Measurements from ENCODE around the gene PTCD3.

PTCD3 gene

GRCh38 chr2:86078774-86079545 lies 27.1 kb upstream of the PTCD3 start:
- TF ChIP-seq SIN3A (IDR thresholded peaks at IDR 0.05; ENCODE audit: borderline replicate concordance, insufficient read depth, low read length) (no peak), POLR2AphosphoS5 (IDR thresholded peaks at IDR 0.05; ENCODE audit: low read depth, low read length) (no peak), REST (IDR thresholded peaks at IDR 0.05; ENCODE audit: insufficient read depth in 1 of 2, low read depth in 2 of 2, low read length in 2 of 2) (no peak), FOXP2 (optimal IDR thresholded peaks at IDR 0.05; ENCODE audit: borderline replicate concordance, extremely low read depth, extremely low read length, insufficient read depth) (no peak)

GRCh38 chr2:86079981-86080911 lies 25.8 kb upstream of the PTCD3 start:
- TF ChIP-seq FOXP2 (optimal IDR thresholded peaks at IDR 0.05; ENCODE audit: borderline replicate concordance, extremely low read depth, extremely low read length, insufficient read depth), result no peak
- TF ChIP-seq REST (IDR thresholded peaks at IDR 0.05; ENCODE audit: insufficient read depth in 1 of 2, low read depth in 2 of 2, low read length in 2 of 2), result no peak
- TF ChIP-seq SIN3A (IDR thresholded peaks at IDR 0.05; ENCODE audit: borderline replicate concordance, insufficient read depth, low read length), result no peak
- no peak for TF ChIP-seq POLR2AphosphoS5 (IDR thresholded peaks at IDR 0.05; ENCODE audit: low read depth, low read length)
- no peak for TF ChIP-seq TAF1 (IDR thresholded peaks at IDR 0.05; ENCODE audit: borderline replicate concordance, insufficient read depth, low read length)

GRCh38 chr2:86081724-86082123 lies 24.3 kb upstream of the PTCD3 start:
- TF ChIP-seq FOXP2 (optimal IDR thresholded peaks at IDR 0.05; ENCODE audit: borderline replicate concordance, extremely low read depth, extremely low read length, insufficient read depth) (no peak), REST (IDR thresholded peaks at IDR 0.05; ENCODE audit: insufficient read depth in 1 of 2, low read depth in 2 of 2, low read length in 2 of 2) (no peak), TAF1 (IDR thresholded peaks at IDR 0.05; ENCODE audit: borderline replicate concordance, insufficient read depth, low read length) (no peak), SIN3A (IDR thresholded peaks at IDR 0.05; ENCODE audit: borderline replicate concordance, insufficient read depth, low read length) (no peak), POLR2AphosphoS5 (IDR thresholded peaks at IDR 0.05; ENCODE audit: low read depth, low read length) (no peak)

- TF ChIP-seq TAF1 (IDR thresholded peaks at IDR 0.05; ENCODE audit: borderline replicate concordance, insufficient read depth, low read length), result no peak
- TF ChIP-seq POLR2AphosphoS5 (IDR thresholded peaks at IDR 0.05; ENCODE audit: low read depth, low read length), result no peak
- TF ChIP-seq REST (IDR thresholded peaks at IDR 0.05; ENCODE audit: insufficient read depth in 1 of 2, low read depth in 2 of 2, low read length in 2 of 2), result no peak
- no peak for TF ChIP-seq SIN3A (IDR thresholded peaks at IDR 0.05; ENCODE audit: borderline replicate concordance, insufficient read depth, low read length)
- TF ChIP-seq FOXP2 (optimal IDR thresholded peaks at IDR 0.05; ENCODE audit: borderline replicate concordance, extremely low read depth, extremely low read length, insufficient read depth), result no peak
These were observed 23.3 kb upstream of the PTCD3 start for GRCh38 chr2:86082756-86083155.
